Natural killer cell (primary cell): Measurements from ENCODE around the gene PASD1. TPM values are rescaled to one million over a fixed set of nuclear protein-coding genes. Genes with fewer than 3 reads are reported as not detected.
"Not testable (repeated sequence)": the region's sequence is repeated elsewhere in the genome, so short reads cannot be mapped to it uniquely, and the experiment has no call there.

Experiments
- ATAC-seq, 3 donors: fragments of 150-1000 bp in 2 of 3; fragments of 200-7000 bp in 1 of 3; cut with Tn5 transposase; 1 replicate in 1 of 3; 2 replicates in 2 of 3; pipeline ENCODE4 v1.10.0; 2021; ENCODE audit warnings: mild to moderate bottlenecking in 2 of 3, moderate library complexity in 2 of 3
- DNase-seq, 2 donors: peaks; one replicate each; pipeline versions ENCODE4 v3.0.0 to v3.0.0-alpha.2; 2013 to 2021; ENCODE audit warnings: mixed read lengths in 1 of 2
- H3K27ac ChIP-seq: one replicate; pipeline ENCODE4 v1.5.1; 2013; ENCODE audit warnings: mild to moderate bottlenecking, low read length
- H3K27me3 ChIP-seq: one replicate; pipeline ENCODE4 v1.6.1; 2013; ENCODE audit warnings: low read length; ENCODE audit not compliant: control insufficient read depth, insufficient read depth
- H3K36me3 ChIP-seq: one replicate; pipeline ENCODE4 v1.6.1; 2013; ENCODE audit warnings: low read length; ENCODE audit not compliant: control insufficient read depth, insufficient read depth
- H3K4me1 ChIP-seq: one replicate; pipeline ENCODE4 v1.6.1; 2013; ENCODE audit warnings: low read length; ENCODE audit not compliant: control insufficient read depth, insufficient read depth
- H3K4me3 ChIP-seq: one replicate; pipeline ENCODE4 v1.5.1; 2013; ENCODE audit warnings: low read length
- H3K9me3 ChIP-seq: one replicate; pipeline ENCODE4 v1.6.1; 2013; ENCODE audit warnings: low read length; ENCODE audit not compliant: control insufficient read depth, insufficient read depth
- H3K27ac Mint-ChIP-seq, 2 donors: one replicate each; pipeline ENCODE4 v1.8.0; 2022; ENCODE audit warnings: mild to moderate bottlenecking in 2 of 2, mixed read lengths in 2 of 2, moderate library complexity in 1 of 2
- H3K27me3 Mint-ChIP-seq, 2 donors: one replicate each; pipeline ENCODE4 v1.8.0; 2022; ENCODE audit warnings: low read depth in 2 of 2, mixed read lengths in 2 of 2
- H3K36me3 Mint-ChIP-seq: one replicate; pipeline ENCODE4 v1.8.0; 2022; ENCODE audit warnings: mixed read lengths
- H3K4me1 Mint-ChIP-seq, 2 donors: one replicate each; pipeline ENCODE4 v1.8.0; 2022; ENCODE audit warnings: mixed read lengths in 2 of 2
- H3K4me3 Mint-ChIP-seq: one replicate; pipeline ENCODE4 v1.8.0; 2022; ENCODE audit warnings: mild to moderate bottlenecking, moderate library complexity, mixed read lengths
- H3K9me3 Mint-ChIP-seq, 2 donors: one replicate each; pipeline ENCODE4 v1.8.0; 2022; ENCODE audit warnings: mixed read lengths in 2 of 2
- WGBS: methylation state at CpG from one replicate; pipeline ENCODE4 v1.1.7; 2013; ENCODE audit warnings: missing lambda C conversion rate; ENCODE audit not compliant: insufficient coverage; 5-methylcytosine and 5-hydroxymethylcytosine counted together
- intact Hi-C: fragments of 100-400 bp; cut with micrococcal nuclease; formaldehyde crosslinking; loops from one replicate; pipeline ENCODE4 v1.14.2; 2022
- total RNA-seq, 4 donors: library from RNA; stranded (reverse); fragments of 120-200 nt in 1 of 4; gene quantifications; one replicate each; pipeline versions ENCODE4 v1.2.3 to v1.2.4, GENCODE V29; 2013 to 2022
- TF ChIP-seq, protein P1 (sequence below): fragments of 200-600 bp; IDR thresholded peaks from one replicate; pipeline ENCODE4 v1.8.0; 2022; ENCODE audit warnings: antibody characterized with exemption

The PASD1 gene
- total RNA-seq, 3 donors from 2014 or later (not counting 1 experiment from before 2014, with no cell fraction given) = not detected

DNA sequence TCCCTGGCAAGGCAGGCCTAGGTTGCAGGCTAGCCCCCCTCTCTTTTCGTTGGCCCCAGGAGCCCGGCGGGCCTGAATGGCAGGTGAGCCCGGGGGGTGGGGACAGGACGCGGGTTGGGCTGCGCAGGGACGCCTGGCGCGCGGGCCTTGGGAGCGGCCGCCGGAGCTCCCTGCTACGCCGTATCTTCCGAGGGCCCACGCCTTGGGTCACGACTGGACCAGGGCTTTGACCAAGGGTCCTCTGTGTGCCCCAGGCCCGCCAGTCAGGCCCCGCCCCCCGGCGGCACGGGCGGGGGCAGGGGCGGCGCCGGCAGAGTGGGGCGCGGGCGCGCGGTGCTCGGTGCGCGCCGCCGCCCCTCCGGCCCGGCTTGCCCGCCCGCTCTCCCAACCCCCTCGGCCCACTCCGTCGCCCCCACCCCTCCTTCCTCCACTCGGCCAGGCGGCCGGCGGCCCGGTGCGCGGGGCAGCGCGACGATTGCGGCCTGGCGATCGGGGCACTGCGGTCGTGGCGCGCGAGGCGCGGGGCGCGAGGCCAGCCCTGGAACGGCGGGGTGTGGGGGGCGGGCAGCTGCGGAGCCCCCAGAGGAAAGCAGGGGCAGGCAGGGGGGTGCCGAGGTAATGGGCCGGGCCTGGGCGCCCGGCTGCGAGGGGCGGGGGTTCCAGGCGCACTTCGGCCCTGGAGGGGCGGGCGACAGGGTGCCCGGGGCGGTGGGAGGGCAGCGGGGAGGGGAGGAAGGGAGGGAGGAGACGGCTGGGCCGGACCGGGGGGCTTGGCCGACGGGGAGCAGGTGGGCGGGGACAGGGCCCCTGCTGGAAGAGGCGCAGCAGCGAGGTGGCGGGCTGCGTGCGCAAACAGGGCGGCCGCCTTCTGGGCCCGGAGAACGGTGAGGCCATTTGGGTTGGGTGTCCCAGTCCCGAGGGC is 131.4 kb downstream of the PASD1 start, which contains the start of gene PRRG3:
TSS of gene PRRG3 (plus strand) at position 798 of the 922 bp plus-strand sequence. CDS start 3,357 bp downstream, outside the sequence.
- TF ChIP-seq, protein P1, sequence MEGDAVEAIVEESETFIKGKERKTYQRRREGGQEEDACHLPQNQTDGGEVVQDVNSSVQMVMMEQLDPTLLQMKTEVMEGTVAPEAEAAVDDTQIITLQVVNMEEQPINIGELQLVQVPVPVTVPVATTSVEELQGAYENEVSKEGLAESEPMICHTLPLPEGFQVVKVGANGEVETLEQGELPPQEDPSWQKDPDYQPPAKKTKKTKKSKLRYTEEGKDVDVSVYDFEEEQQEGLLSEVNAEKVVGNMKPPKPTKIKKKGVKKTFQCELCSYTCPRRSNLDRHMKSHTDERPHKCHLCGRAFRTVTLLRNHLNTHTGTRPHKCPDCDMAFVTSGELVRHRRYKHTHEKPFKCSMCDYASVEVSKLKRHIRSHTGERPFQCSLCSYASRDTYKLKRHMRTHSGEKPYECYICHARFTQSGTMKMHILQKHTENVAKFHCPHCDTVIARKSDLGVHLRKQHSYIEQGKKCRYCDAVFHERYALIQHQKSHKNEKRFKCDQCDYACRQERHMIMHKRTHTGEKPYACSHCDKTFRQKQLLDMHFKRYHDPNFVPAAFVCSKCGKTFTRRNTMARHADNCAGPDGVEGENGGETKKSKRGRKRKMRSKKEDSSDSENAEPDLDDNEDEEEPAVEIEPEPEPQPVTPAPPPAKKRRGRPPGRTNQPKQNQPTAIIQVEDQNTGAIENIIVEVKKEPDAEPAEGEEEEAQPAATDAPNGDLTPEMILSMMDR = no peak
- intact Hi-C loops = no loop called here
- Mint-ChIP-seq H3K36me3 (no peaks in the 10 kb centered on the region), H3K27me3 (peaks cover 7 to 16% of the 10 kb centered on the region in 2 donors), H3K27ac (no peak within 1 kb of the TSS), H3K4me1 (no peaks in the 10 kb centered on the region), H3K9me3 (no peaks in the 10 kb centered on the region), H3K4me3 (no peak within 1 kb of the TSS)
- WGBS = 7% methylated on average over 94 of the region's 100 CpGs
- Histone ChIP-seq H3K27ac (no peak within 1 kb of the TSS), H3K4me1 (no peaks in the 10 kb centered on the region), H3K36me3 (no peaks in the 10 kb centered on the region), H3K27me3 (no peaks in the 10 kb centered on the region), H3K4me3 (no peak within 1 kb of the TSS), H3K9me3 (no peaks in the 10 kb centered on the region)
- ATAC-seq (no peak), DNase-seq (no peak)

DNA sequence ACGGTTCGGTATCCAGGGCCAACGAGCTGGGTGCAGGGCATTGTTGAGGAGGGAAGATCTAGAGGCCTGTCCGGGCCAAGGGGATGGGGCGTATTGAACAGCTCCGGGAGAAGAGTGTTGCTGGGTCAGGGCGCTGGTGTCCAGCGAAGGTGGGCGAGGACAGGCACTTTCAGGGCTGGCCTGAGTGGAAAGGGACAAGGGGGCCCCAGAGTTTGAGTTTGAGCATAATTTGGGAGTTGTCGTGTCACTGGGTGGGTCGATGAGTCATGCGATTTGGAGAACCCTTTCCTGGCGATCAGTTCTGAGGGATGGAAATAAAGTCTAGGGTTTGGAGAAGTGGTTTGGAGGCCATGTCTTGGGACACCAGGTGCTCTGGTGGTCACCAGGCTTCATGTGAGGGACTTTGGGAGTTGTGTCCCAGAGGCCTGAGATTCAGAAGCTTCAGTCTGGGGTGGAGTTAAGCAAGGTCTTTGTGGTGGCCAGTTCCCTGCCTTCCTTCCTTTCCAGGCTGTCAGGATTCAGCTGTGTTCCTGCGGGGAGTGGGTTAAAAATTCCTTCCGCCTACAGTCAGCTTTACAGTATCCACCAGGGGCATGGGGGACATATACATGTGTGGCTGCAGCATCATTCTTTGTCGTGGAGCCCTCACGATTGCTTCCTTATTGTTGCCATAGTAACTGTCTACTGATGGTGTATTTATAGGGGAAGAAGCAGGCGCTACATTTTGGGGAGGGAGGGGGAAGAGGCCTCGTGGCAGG is 132.3 kb downstream of the PASD1 start:
- Mint-ChIP-seq H3K36me3 (no peaks in the 10 kb centered on the region), H3K4me3 (no peak overlapping the region), H3K4me1 (no peaks in the 10 kb centered on the region), H3K9me3 (no peaks in the 10 kb centered on the region), H3K27ac (no peak overlapping the region), H3K27me3 (peaks cover 7 to 16% of the 10 kb centered on the region in 2 donors)
- Histone ChIP-seq H3K4me3 (no peak overlapping the region), H3K4me1 (no peaks in the 10 kb centered on the region), H3K27me3 (no peaks in the 10 kb centered on the region), H3K36me3 (no peaks in the 10 kb centered on the region), H3K9me3 (no peaks in the 10 kb centered on the region), H3K27ac (no peak overlapping the region)
- ATAC-seq (no peak), DNase-seq (no peak)
- WGBS = 23% methylated on average over 18 of the region's 19 CpGs
- TF ChIP-seq, protein P1 = no peak
- intact Hi-C loops = no loop called here

- ATAC-seq, H3K4me3 ChIP-seq, H3K4me3 Mint-ChIP-seq, H3K27me3 ChIP-seq, H3K27ac Mint-ChIP-seq, H3K36me3 ChIP-seq, intact Hi-C loops, H3K4me1 Mint-ChIP-seq, H3K27ac ChIP-seq, DNase-seq, H3K9me3 ChIP-seq, H3K36me3 Mint-ChIP-seq, H3K4me1 ChIP-seq, H3K9me3 Mint-ChIP-seq: not testable (repeated sequence)
- peaks cover 7 to 16% of the 10 kb centered on the region in 2 donors for H3K27me3 Mint-ChIP-seq
- WGBS = 97% methylated on average over 3 of the region's 8 CpGs
These were observed 133.6 kb downstream of the PASD1 start for GRCh38 chrX:151697082-151697481.

DNA sequence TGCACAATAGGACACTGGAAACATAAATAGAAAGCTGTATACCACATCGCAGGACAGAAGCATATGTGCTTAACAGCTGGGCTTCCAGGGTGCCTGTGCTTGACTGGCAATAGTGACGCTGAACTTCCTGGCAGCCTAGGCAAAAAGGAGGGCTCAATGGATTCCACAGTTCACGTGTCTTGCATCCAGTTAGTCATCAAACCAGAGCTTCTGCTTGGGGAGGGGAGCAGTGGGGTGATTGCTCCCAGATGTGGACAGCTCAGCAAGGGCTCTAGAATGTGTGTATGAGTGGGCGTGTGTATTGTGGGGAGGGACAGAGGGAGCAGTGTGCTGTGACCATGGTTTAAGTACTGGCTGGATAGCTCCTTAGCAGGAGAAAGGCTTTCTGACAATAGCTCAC is 134.0 kb downstream of the PASD1 start:
- H3K4me3 ChIP-seq = no peak overlapping the region
- Mint-ChIP-seq H3K27me3 (peaks cover 7 to 16% of the 10 kb centered on the region in 2 donors), H3K4me1 (no peaks in the 10 kb centered on the region), H3K9me3 (no peaks in the 10 kb centered on the region), H3K4me3 (no peak overlapping the region), H3K27ac (no peak overlapping the region), H3K36me3 (no peaks in the 10 kb centered on the region)
- no peak overlapping the region for H3K27ac ChIP-seq
- DNase-seq (no peak), ATAC-seq (no peak)
- no peaks in the 10 kb centered on the region for H3K36me3 ChIP-seq
- no peaks in the 10 kb centered on the region for H3K4me1 ChIP-seq
- WGBS = 84% methylated on average over 4 of the region's 4 CpGs
- TF ChIP-seq, protein P1 = no peak
- intact Hi-C loops = no loop called here
- H3K27me3 ChIP-seq = no peaks in the 10 kb centered on the region
- no peaks in the 10 kb centered on the region for H3K9me3 ChIP-seq
